ENCODE measurements around the gene TGFBR2.

The TGFBR2 gene

GRCh38 chr3:30672959-30673358 is 66.6 kb downstream of the TGFBR2 start:
- no peak for DNase-seq (ENCODE audit: low read depth)
- no peak overlapping the region for H3K4me3 ChIP-seq (ENCODE audit: low read depth, low read length)
- TF ChIP-seq CTCF (IDR thresholded peaks at IDR 0.05; ENCODE audit: insufficient read depth, low read depth, low read length, missing control alignments): no peak

- no peak for DNase-seq (ENCODE audit: low read depth)
- TF ChIP-seq CTCF (IDR thresholded peaks at IDR 0.05; ENCODE audit: insufficient read depth, low read depth, low read length, missing control alignments): no peak
- no peak overlapping the region for H3K4me3 ChIP-seq (ENCODE audit: low read depth, low read length)
Measured at GRCh38 chr3:30673425-30674341, 67.3 kb downstream of the TGFBR2 start.

- no peak for TF ChIP-seq CTCF (IDR thresholded peaks at IDR 0.05; ENCODE audit: insufficient read depth, low read depth, low read length, missing control alignments)
- no peak for DNase-seq (ENCODE audit: low read depth)
- no peak overlapping the region for H3K4me3 ChIP-seq (ENCODE audit: low read depth, low read length)
Measured at GRCh38 chr3:30675006-30675405, 68.6 kb downstream of the TGFBR2 start.

GRCh38 chr3:30675774-30676173 is 69.4 kb downstream of the TGFBR2 start:
- DNase-seq (ENCODE audit: low read depth): no peak
- H3K4me3 ChIP-seq (ENCODE audit: low read depth, low read length): no peak overlapping the region
- TF ChIP-seq CTCF (IDR thresholded peaks at IDR 0.05; ENCODE audit: insufficient read depth, low read depth, low read length, missing control alignments): no peak

- H3K4me3 ChIP-seq (ENCODE audit: low read depth, low read length): no peak overlapping the region
- no peak for TF ChIP-seq CTCF (IDR thresholded peaks at IDR 0.05; ENCODE audit: insufficient read depth, low read depth, low read length, missing control alignments)
- no peak for DNase-seq (ENCODE audit: low read depth)
Measured at GRCh38 chr3:30676424-30677346, 70.3 kb downstream of the TGFBR2 start.

GRCh38 chr3:30677347-30677685 is 70.9 kb downstream of the TGFBR2 start:
- H3K4me3 ChIP-seq (ENCODE audit: low read depth, low read length): no peak overlapping the region
- TF ChIP-seq CTCF (IDR thresholded peaks at IDR 0.05; ENCODE audit: insufficient read depth, low read depth, low read length, missing control alignments): no peak

More at GRCh38 chr3:30677347-30677685, 70.9 kb downstream of the TGFBR2 start:
- DNase-seq (ENCODE audit: low read depth): no peak

All from GM12865 (cell line).